GM18951 (cell line): Measurements from ENCODE around the gene FRMPD1.

ENCODE experiments used
- POLR2A ChIP-seq: IDR thresholded peaks from 4 replicates; pipeline ENCODE4 v1.6.1; 2011; ENCODE audit warnings: mild to moderate bottlenecking; ENCODE audit not compliant: insufficient read length, insufficient read depth; ENCODE audit errors: extremely low read depth
- in situ Hi-C: fragments of 300-500 bp; cut with MboI; formaldehyde crosslinking; loops from one replicate; pipeline ENCODE4 v1.12.0; 2022; ENCODE audit warnings: low sequenced_read_pairs, mixed read lengths, inconsistent platforms; ENCODE audit not compliant: unreplicated experiment

The FRMPD1 gene

DNA sequence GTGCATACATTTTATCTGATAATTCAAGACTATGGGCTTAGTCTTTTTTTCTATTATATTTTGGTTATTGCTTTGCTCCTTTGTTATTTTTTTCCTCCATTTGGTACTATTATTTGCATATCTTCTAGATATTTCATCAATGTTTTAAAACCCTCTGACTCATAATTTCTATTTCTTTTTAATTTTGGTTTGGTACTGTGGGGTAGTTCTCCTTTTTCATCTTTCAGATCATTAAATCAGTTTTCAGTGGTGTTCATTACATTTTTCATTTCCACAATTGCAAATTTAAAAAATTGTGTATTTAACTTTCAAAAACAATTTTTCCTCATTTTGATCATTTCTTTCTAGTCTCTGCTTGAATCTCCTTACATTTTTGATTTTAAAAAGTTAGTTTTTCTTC lies 7.5 kb upstream of the FRMPD1 start:
- TF ChIP-seq POLR2A, result no peak

DNA sequence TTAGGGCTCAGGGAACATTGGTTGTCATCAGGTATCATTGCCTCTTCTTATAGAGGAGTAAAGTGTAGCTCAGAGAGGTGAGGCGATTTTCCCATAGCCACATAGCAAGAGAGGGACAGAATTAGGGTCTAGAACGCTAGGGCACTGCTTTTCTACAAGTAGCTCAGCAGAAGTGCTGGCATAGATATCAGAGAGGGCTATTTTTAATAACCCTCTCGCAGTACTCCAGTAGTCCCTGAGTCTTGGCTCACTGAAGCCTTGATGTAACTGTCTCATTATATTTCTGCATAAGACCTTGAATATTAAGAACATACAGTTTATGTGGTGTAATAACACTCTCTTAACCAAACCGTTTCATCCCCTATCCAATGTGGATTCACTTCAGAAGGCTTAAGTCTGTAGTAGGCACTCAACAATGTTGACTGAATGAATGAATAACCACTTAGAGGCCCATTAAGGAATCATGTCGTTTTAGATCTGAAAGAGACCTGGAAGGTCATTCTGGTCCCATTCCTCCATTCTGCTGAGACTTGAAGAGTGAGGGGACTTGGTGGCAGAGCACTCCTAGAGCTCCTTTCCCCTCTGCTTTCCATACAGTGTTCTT lies 4.7 kb upstream of the FRMPD1 start:
- TF ChIP-seq POLR2A, result no peak
- in situ Hi-C loops, result no loop called here

More for the DNA sequence above, 7.5 kb upstream of the FRMPD1 start:
- in situ Hi-C loops, result no loop called here

DNA sequence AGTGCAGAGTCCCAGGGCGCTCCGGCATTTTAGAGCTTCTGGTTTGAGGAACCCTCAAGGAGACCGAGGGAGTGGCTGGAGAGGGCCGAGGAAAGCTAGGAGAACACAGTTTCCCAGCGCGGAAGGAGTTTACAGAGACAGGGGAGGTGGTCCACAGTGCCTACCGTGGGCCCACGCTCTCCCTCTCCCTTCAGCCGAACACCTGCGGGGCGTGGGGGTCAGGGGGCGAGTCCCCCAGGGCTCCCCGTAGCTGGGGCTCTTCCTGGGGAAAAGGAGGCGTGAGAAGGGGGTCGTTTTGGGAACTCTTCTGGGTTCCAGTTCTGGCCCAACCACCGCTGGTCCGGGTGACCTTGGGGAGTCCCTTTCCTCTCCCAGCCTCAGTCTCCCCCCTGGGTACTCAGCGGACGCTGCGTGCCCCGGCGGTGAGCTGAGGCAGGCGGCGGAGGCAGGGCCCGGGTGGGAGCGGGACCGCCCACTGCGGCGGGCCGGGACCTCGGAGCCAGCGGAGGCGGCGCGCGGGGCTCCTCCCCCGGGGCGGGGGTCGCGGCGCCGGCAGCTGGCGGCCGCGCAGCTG lies 368 bp upstream of the FRMPD1 start:
- TF ChIP-seq POLR2A, result no peak
- in situ Hi-C loops, result no loop called here

DNA sequence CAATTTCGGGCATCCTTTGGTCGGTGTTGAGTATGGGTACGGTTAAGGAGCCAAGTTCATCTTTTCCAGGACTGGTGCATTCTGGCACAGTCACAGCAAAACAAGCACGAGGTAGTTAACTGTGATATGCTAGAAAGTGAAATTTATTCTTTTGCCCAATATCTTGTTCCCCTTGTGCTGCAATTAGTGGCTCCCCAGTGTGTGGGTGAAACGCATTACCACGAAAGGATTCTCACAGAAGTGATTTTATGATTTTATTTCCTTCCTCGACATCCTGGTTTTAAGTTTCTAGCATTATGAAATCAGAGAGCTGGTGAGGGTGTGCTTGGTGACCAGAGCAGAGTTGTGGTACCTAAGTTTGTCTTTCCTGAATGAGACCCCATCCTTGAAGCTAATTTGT lies 1.5 kb downstream of the FRMPD1 start:
- TF ChIP-seq POLR2A, result no peak
- in situ Hi-C loops, result no loop called here

DNA sequence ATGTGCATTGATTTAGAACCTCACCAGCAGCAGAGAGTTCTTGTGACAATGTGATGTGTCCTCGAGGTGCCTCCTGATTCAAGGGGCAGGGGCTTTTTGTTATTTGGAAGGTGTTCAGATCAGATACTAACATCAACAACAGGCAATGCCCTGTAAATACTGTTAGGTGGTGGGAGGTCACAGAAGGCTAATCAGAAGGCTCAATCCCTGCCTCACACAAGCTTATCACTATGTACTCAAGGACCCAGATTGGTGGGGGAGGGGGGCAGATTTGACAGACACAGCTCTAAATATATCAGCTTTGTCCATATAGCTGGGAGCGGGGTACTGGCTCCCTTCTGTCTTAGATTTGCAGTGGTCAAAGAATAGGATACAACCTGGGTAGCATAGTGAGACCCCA lies 2.6 kb downstream of the FRMPD1 start:
- TF ChIP-seq POLR2A, result no peak
- in situ Hi-C loops, result no loop called here

DNA sequence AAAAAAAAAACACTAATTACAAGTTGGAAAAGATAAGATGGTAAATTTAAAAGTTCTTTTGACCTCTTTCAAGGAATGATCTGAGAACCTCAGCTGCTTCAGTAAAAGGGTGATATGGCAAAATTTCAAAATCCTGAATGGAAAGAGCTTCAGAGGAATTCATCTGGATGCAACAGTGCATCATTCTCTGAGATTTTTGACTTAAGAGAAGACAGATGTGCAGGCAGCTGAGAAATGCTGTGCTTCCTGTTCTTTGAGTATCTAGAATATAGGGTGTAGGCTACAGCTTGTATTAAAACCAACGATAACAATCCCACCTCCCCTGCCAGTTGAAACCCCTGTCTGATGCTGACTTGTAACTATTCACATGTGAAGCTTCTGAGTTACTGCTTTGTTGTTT lies 6.2 kb downstream of the FRMPD1 start:
- in situ Hi-C loops, result no loop called here
- no peak for TF ChIP-seq POLR2A

DNA sequence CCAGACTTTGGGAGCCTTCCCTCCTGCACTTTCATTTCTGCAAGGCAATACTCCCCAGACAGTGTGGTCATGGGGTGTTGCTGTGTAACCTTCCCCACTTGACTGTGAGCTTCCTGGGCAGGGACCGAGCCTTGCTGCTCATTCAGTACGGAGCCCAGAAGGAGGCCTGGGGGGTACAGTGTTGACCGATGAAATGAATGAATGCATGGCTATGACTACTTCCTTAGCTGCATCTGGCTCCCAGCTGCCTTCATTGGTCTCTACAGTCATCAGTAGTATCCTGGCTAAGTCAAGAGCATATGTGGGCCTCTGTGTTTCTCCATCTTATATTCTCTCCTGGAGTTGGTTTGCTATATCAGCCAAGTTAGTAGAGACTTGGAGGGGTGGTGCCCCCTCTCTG lies 9.9 kb downstream of the FRMPD1 start:
- no peak for TF ChIP-seq POLR2A
- in situ Hi-C loops, result no loop called here

DNA sequence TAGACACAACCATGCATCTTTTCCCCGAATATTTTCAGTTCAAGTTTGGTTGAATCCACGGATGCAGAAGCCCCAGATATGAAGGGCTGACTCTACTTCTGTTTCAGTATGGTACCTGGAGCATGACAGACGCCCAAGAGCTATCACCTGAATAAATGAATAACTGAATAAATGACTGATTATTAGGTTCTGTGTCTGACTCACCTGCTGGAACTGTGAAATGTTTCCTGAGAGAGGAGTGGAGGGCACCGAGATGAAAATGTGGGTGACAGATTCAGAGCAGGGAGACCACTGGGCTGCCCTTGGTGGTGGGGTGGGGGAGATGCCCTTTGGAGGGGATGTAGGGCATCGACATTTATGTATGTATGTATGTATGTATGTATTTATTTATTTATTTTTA lies 13.2 kb downstream of the FRMPD1 start:
- in situ Hi-C loops, result no loop called here
- no peak for TF ChIP-seq POLR2A

DNA sequence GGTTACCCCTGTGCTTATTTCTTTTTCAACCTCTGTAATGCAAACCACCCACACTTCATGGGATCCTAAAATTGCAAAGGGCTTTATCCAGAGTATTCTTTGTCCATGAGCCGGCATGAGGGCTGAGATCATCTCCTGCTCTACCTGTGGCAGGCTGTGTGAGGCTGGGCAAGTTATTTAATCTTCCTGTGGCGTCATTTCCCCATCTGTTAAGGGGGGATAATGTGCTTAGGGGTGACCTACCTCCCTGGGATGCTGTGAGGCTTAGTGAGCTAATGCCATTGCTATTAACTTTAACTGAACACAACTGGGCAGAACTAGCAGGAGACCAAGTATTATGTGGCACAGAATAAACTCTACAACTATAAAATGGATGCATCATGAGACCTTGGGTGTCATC lies 17.0 kb downstream of the FRMPD1 start:
- no peak for TF ChIP-seq POLR2A
- in situ Hi-C loops, result no loop called here

DNA sequence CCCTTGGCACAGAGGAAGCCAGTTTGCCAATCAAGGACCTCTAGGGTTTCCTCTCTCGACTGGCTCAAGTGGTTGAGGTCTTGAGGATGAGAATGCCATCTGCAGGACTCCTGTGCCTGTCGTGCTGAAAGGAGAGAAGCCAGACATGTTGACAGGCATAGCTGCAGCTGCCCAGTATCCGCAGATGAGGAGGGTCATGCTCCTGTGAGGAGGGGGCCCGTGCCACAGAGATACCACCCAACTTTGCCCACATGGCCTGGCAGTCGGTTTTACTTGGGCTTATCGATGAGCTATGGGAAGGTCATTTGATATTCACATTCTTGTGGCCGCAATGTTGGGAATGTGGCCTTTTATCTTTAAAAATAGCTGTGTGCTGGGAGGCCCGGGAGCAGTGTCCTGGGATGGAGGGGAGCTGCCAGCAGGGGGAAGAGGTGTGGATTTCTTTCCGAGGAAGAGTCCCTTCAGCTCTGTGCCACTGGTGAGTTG lies 17.4 kb downstream of the FRMPD1 start:
- TF ChIP-seq POLR2A, result no peak
- in situ Hi-C loops, result no loop called here

DNA sequence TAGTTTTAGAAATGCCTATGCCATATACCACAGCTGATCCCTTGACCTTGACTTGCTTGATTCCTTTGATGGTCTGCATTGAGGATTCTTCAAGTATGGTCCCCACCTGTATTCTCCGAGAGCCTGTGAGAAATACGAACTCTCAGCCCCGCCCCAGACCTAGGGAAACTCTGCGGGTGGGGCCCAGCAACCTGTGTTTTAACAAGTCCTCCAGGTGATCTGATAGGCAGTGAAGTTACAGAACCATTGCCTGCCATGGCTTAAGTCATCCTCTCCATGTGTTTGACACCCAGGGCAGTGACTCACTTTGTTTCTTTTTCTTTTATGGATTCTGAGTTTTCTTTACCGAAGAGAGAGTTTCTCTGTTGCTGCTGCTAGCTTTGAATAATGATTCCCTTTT lies 18.5 kb downstream of the FRMPD1 start:
- no peak for TF ChIP-seq POLR2A
- in situ Hi-C loops, result no loop called here

DNA sequence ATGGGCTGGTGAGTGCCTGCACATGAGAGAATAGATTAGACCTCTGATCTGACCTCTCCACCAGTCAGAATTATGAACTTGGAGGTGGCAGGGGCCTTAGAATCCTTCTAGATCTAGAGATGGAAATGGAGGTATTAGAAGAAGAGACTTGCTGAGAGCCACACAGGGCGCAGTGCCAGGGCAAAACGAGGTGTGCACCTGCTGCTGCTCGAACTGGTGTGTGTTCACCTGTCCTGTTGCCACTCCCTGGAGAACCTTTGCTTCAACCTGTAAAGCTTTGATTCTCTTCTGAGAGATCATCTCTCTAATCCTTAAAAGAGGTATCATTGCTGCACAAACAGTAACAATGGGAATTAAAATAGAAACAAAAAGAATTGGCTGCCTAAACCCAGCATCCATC lies 24.9 kb downstream of the FRMPD1 start:
- in situ Hi-C loops, result no loop called here
- TF ChIP-seq POLR2A, result no peak

DNA sequence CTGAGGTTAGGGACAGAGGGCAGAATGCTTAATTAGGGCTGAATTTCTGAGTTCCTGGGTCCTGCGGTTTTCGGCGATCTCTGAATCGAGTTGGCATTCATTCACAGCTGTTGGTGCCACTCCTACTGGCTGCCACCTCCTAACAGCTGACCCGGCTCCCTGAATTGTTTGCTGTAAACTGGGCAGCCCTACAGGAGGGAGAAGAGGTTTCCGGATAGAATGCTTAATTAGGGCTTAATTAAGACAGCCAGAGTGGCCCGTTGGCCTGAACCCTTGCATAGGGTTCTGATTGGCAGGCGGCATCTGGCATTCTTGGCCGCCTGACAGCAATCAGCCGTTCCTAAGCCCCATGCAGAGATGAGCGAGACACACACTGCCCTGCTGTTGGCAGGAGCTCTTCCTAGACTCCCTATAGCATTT lies 25.7 kb downstream of the FRMPD1 start:
- in situ Hi-C loops, result no loop called here
- TF ChIP-seq POLR2A, result no peak

DNA sequence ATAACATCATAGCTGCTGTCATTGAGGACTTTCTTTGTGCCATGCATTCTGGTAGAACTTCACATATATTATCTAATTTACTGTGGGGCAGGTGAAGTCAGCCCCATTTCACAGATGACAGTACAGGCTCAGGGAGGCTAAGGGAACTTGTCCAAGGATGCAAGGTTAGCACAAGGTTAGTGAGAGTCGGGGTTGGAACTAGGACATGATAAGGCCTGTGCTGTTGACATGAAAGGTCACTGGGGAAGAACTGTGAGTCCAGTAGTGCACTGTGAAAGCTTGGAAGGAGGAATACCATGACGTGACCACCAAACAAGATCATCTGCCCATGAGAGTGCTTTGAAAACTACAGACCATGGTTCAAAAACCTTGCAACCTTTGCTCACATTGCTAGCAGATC lies 26.7 kb downstream of the FRMPD1 start:
- in situ Hi-C loops, result no loop called here
- TF ChIP-seq POLR2A, result no peak

DNA sequence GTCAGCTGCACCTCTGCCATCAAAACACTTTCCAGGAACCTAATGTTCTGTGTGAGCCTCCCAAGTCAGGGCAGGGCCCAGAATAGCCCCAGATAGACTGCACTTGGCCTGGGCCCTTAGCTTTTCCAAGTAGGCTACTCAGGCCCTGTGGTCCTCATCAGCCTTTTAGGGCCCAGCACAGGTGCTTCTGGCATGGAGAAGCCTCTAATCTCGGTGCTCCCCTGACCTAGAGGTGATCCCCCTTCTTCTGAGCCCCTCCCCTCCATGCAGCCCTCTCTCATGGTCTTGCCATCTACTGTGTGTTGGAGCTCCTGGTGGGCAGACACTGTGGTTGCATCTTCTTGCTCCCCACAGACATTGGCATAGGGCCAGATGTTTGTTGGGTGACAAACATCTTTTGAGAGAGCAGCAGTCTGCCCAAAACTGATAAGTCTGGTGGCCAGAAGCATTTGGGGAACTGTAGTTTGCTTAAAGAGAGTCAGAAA lies 28.1 kb downstream of the FRMPD1 start:
- in situ Hi-C loops, result no loop called here
- no peak for TF ChIP-seq POLR2A
